Measurements from ENCODE around the gene ARHGEF11.
A peak's percentile ranks its signal among the peaks of the same experiment; 100 is the strongest.

ARHGEF11 gene

DNA sequence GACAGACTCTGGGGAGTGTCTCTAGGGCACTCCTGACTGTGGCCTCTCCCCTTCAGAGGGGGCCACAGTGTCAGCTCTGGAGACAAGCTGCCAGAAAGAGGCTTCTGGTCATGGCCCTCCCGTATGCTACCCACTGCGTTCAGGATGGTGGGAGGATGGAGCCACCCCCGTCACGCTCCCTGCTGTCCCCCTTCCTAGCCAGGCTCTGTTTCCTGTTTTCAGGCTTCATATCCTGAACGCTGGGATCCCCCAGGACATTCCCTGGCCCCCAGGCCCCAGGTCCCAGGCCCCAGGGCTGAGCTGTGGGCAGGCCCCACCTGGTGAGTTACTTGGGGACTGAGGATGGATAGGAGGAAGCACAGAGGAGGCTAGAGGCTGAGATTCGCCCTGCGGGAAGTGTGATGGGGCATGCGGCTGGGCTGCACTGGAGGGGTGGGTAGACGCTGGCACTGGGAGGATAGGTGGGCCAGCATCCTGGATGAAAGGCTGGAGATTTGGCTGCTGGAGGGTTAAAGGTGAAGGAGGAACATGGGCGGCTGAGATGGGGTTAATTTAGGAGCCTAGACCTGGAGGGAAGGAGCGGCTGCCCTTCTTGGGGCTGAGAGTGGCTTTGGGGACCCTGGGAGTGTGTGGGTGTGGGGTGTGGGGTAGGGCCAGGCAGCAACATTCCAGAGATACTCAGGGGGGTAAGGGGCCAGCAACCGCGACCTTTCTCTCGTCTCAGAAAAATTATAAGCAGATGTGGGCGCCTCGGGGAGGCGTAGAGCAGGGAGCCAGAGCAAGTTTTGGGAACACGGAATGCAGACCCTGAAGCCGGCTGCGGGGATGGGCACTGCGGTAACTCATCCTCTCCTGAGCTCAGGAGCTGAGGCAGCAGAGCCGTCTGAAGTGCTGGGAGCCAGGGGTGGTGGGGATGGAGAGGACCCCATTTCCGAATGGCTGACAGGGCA is 143.3 kb downstream of the ARHGEF11 start:
- Histone ChIP-seq H3K27me3 (ENCODE audit: insufficient read depth, low read length) (peaks cover 11% of the 10 kb centered on the region), H2AFZ (ENCODE audit: low read depth, low read length) (no peak overlapping the region), H3K4me1 (ENCODE audit: insufficient read depth, low read length) (peaks cover 7% of the 10 kb centered on the region), H3K4me3 (ENCODE audit: low read length) (no peak overlapping the region), H3K36me3 (ENCODE audit: insufficient read depth, low read length) (no peaks in the 10 kb centered on the region), H3K9me3 (ENCODE audit: low read length) (no peaks in the 10 kb centered on the region)

DNA sequence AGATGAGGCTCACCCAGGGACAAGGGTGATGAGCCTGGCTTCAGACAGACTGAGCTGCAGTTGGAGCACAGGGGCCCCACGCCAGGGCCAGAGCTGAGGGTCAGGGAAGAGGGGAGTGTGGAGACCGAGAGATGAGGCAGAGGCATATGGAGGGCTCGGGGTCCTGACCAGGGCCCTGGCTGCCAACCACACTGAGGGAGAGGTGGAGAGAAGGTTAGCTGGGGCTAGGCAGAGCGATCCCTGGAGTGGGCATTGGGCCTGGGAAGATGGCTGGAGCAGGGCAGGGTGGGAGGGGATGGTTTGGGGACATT is 144.0 kb downstream of the ARHGEF11 start:
- Histone ChIP-seq H3K9me3 (ENCODE audit: low read length) (no peaks in the 10 kb centered on the region), H2AFZ (ENCODE audit: low read depth, low read length) (no peak overlapping the region), H3K4me3 (ENCODE audit: low read length) (no peak overlapping the region), H3K36me3 (ENCODE audit: insufficient read depth, low read length) (no peaks in the 10 kb centered on the region), H3K27me3 (ENCODE audit: insufficient read depth, low read length) (peaks cover 11% of the 10 kb centered on the region), H3K4me1 (ENCODE audit: insufficient read depth, low read length) (peaks cover 7% of the 10 kb centered on the region)

DNA sequence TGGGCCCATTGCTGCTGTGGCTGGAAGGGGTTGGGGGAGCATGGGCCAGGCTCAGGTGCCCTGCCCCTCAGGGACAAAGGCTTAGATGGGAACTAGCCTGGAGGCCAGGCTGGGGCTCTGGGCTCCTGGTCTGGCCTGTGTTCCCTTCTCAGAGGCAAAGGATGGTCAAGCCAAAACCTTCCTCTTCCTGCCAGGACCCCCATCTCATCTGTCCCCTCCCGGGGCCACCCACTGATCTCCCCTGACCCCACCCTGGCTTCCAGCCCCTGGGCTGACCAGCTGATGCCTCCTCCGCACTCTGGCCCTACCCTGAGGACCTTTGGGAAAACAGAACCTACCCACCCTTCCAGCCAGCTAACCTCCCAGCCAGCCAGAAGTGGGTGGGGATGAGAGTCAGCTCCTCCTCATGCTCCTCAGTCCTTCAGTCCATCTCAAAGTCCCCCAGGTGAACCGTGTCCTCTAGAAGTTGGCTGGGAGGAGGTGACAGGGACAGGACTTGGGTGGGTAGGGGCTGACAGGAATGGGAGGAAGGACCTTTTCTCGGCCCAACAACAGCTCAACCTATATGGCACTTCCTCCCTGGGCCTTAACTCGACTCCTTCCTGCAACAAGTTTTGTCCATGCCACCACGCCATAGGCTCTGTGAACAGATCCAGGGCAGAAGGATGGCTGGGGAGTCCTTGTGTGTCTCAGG is 144.5 kb downstream of the ARHGEF11 start:
- no peaks in the 10 kb centered on the region for H3K36me3 ChIP-seq (ENCODE audit: insufficient read depth, low read length)
- peaks cover 15% of the 10 kb centered on the region for H3K27me3 ChIP-seq (ENCODE audit: insufficient read depth, low read length)
- H2AFZ ChIP-seq (ENCODE audit: low read depth, low read length): no peak overlapping the region
- peaks cover 7% of the 10 kb centered on the region for H3K4me1 ChIP-seq (ENCODE audit: insufficient read depth, low read length)
- H3K9me3 ChIP-seq (ENCODE audit: low read length): no peaks in the 10 kb centered on the region
- no peak overlapping the region for H3K4me3 ChIP-seq (ENCODE audit: low read length)

DNA sequence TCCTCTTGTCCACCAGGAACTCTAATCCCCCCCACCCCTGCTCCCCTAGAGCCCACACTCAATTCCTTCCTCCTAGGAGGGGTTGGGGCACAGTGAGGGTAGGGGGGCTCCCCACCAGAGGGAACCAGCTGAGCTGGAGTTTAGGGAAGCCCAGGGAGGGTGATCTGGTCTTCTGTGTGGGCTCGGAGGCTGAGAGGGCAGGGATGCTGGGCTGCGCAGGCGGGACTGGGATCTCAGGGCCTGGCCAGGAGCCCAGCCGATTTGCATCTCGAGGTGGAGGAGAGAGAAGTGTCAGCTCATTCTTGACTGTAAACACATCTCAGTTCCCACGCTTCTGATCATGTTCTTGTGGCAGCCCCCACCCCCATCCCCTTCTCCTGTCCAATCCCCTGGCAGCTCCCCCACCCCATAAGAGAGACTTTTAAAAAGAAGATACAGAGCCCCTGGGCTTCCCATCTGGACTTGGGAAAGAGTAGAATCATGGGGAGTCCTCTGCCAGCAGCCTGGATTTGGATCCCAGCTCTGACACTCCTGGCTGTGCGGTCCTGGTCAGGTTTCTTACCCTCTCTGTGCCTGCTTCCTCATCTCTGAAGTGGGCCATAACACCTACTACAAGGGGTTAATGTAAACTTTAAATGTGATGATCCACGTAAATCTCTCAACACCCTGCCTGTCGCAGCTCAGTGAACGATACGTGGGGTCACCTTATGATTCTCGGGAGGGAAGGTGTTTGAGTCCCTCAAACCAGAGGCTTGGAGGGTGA is 145.4 kb downstream of the ARHGEF11 start:
- peaks cover 7% of the 10 kb centered on the region for H3K4me1 ChIP-seq (ENCODE audit: insufficient read depth, low read length)
- H3K4me3 ChIP-seq (ENCODE audit: low read length): no peak overlapping the region
- H3K9me3 ChIP-seq (ENCODE audit: low read length): no peaks in the 10 kb centered on the region
- peaks cover 18% of the 10 kb centered on the region for H3K27me3 ChIP-seq (ENCODE audit: insufficient read depth, low read length)
- no peak overlapping the region for H2AFZ ChIP-seq (ENCODE audit: low read depth, low read length)
- no peaks in the 10 kb centered on the region for H3K36me3 ChIP-seq (ENCODE audit: insufficient read depth, low read length)

DNA sequence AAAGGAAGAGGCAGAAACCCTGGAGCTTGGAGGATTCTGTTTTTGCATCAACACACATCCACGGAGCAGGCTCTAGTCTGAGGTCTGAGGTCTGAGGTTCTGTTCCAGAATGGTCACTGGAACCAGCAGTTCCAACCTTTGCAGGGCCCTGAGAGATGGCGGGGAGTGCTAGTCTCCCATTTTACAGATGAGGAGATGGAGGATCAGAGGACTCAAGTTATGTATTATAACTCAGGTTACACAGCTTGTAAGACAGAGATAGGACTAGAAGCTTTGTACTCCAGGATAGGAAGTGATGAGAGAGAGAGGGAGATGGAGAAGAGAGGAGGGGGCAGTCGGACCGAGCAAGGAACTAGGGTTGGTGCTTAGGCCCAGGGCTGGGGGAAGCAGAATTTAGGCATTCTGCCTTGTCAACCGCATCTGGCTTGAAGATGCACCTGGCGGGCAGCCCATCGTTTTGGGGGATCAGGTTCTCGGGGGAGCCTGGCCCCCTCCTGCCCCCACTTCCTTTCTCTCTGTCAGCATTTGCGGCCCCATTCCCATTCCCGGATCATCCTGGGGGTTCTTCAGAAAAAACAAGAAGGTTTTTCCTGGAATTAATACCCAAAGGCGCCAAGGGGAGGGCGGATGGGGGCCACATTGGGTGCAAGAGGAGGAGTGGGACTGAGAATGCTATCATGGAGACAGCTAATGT is 146.4 kb downstream of the ARHGEF11 start:
- no peaks in the 10 kb centered on the region for H3K36me3 ChIP-seq (ENCODE audit: insufficient read depth, low read length)
- H3K4me1 ChIP-seq (ENCODE audit: insufficient read depth, low read length): peaks cover 7% of the 10 kb centered on the region
- peaks cover 28% of the 10 kb centered on the region for H3K27me3 ChIP-seq (ENCODE audit: insufficient read depth, low read length)
- H3K4me3 ChIP-seq (ENCODE audit: low read length): no peak overlapping the region
- no peak overlapping the region for H2AFZ ChIP-seq (ENCODE audit: low read depth, low read length)
- H3K9me3 ChIP-seq (ENCODE audit: low read length): no peaks in the 10 kb centered on the region

DNA sequence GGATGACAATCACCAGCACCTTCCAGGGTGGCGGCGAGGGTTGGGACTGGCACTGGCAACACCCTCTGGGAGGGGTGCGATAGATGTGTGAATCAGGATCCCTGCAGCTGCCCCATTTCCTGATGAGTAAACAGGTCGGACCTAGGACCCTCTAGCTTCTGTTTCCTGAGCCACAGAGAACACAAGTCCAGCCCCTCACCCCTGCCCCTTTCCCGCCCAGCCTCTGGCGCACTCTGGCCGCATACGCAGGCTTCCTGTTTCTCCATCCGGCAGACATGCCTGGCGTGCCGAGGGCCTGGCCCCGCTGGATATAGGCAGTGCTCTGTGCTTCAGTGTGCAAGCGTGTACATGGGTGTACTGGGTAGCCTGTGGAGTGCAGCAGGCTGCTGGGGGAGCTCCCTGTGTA is 147.4 kb downstream of the ARHGEF11 start:
- H3K27me3 ChIP-seq (ENCODE audit: insufficient read depth, low read length): peaks cover 31% of the 10 kb centered on the region
- H2AFZ ChIP-seq (ENCODE audit: low read depth, low read length): peak overlapping the region; percentile 79
- no peak overlapping the region for H3K4me3 ChIP-seq (ENCODE audit: low read length)
- H3K4me1 ChIP-seq (ENCODE audit: insufficient read depth, low read length): peaks cover 7% of the 10 kb centered on the region
- H3K9me3 ChIP-seq (ENCODE audit: low read length): no peaks in the 10 kb centered on the region
- H3K36me3 ChIP-seq (ENCODE audit: insufficient read depth, low read length): no peaks in the 10 kb centered on the region

DNA sequence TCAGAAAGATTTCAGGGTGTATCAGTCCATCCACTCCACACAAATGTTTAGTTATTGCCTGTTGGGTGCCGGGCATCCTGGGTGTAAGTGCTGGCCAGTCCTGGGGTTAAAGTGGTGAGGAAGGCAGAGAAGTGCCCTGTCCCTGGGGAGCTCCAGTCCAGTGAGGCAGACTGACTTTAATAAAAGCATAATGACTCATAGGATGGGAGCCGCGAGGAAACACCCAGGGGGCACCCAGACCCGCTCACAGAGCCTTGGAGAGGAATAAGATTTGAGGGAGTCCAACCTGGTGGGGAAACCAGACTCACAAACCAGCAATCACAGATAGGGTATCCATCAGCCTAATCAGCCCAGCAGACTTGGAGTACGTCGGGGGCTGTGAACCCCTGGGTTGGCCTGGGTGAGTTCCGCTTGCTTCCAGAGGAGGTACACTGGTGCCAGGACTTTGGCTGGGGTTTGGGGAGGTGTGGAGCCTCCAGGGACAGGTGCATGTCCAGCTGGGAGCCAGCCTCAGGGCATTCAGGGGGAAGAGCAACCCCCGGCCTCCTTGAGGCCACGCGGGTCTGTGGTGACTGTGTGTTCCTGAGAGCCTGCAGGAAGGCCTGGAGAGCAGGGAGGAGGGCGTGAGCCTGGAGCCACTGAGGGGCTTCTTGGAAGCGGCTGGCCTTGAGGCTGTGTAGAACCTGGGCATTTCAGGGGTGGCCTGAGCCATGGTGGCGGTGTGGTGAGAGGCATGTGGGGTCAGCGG is 148.3 kb downstream of the ARHGEF11 start:
- Histone ChIP-seq H3K9me3 (ENCODE audit: low read length) (no peaks in the 10 kb centered on the region), H2AFZ (ENCODE audit: low read depth, low read length) (no peak overlapping the region), H3K36me3 (ENCODE audit: insufficient read depth, low read length) (no peaks in the 10 kb centered on the region), H3K4me3 (ENCODE audit: low read length) (no peak overlapping the region), H3K4me1 (ENCODE audit: insufficient read depth, low read length) (peaks cover 7% of the 10 kb centered on the region), H3K27me3 (ENCODE audit: insufficient read depth, low read length) (peaks cover 34% of the 10 kb centered on the region)

DNA sequence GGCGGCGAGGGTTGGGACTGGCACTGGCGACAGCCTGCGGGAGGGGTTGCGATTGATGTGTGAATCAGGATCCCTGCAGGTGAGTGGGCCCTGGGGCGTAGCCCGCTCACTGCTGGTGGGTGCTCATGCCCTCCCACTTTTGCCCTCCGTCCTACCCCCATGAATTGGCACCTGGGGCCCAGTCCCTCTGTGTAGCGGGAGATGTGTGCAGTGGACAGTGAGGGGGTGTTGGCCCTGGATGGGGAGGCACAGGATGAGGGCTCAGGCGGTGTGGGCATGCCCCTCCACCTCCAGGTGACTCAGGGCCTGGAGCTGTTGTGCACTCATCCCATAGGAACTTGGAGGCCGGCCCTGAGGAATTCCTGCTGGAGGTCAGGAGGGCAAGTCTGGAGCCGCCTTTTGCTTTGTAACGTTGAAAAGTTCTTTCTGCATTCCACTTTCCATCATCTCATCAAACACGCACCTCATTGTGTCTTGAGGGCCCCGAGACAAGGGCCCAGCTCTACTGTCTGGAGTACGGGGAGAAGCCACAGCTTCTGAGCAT is 149.0 kb downstream of the ARHGEF11 start:
- peaks cover 7% of the 10 kb centered on the region for H3K4me1 ChIP-seq (ENCODE audit: insufficient read depth, low read length)
- H2AFZ ChIP-seq (ENCODE audit: low read depth, low read length): no peak overlapping the region
- no peaks in the 10 kb centered on the region for H3K9me3 ChIP-seq (ENCODE audit: low read length)
- H3K4me3 ChIP-seq (ENCODE audit: low read length): no peak overlapping the region
- H3K27me3 ChIP-seq (ENCODE audit: insufficient read depth, low read length): peaks cover 37% of the 10 kb centered on the region
- H3K36me3 ChIP-seq (ENCODE audit: insufficient read depth, low read length): no peaks in the 10 kb centered on the region

DNA sequence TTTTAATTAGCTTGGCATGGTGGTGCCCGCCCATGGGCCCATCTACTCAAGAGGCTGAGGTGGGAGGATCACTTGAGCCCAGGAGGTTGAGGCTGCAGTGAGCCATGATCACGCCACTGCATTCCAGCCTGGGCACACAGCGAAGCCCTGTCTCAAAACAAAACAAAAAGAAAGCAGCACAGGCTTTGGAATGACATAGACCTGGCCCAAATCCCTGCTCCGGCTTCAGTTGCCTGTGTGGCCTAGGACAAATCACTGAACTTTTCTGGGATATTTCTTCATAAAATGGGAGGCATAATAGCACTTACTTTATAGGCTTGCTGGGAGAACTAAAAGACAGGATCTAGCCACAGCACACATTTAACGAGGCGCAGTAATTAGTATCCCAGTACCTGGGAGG is 149.6 kb downstream of the ARHGEF11 start:
- Histone ChIP-seq H2AFZ (ENCODE audit: low read depth, low read length) (no peak overlapping the region), H3K9me3 (ENCODE audit: low read length) (no peaks in the 10 kb centered on the region), H3K27me3 (ENCODE audit: insufficient read depth, low read length) (peaks cover 35% of the 10 kb centered on the region), H3K4me1 (ENCODE audit: insufficient read depth, low read length) (peaks cover 7% of the 10 kb centered on the region), H3K4me3 (ENCODE audit: low read length) (no peak overlapping the region), H3K36me3 (ENCODE audit: insufficient read depth, low read length) (no peaks in the 10 kb centered on the region)

DNA sequence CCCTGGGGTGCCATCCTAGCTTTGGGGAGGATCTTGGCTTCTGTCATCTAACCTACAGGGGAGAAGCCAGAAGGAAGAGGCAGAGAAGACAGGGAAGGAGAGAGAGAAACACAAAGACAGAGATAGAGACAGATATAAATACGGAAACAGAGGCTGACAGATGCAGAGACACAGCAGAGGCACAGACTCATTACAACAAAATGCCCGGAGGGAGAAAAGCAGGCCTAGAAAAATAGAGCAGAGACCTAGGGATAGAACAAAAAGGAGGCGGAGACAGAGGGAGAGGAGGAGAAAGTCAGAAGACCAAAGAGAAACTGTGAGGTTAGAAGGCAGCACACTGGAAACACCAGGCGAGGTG is 150.1 kb downstream of the ARHGEF11 start:
- Histone ChIP-seq H3K4me1 (ENCODE audit: insufficient read depth, low read length) (peaks cover 7% of the 10 kb centered on the region), H3K9me3 (ENCODE audit: low read length) (no peaks in the 10 kb centered on the region), H2AFZ (ENCODE audit: low read depth, low read length) (no peak overlapping the region), H3K36me3 (ENCODE audit: insufficient read depth, low read length) (no peaks in the 10 kb centered on the region), H3K4me3 (ENCODE audit: low read length) (no peak overlapping the region), H3K27me3 (ENCODE audit: insufficient read depth, low read length) (peaks cover 35% of the 10 kb centered on the region)

DNA sequence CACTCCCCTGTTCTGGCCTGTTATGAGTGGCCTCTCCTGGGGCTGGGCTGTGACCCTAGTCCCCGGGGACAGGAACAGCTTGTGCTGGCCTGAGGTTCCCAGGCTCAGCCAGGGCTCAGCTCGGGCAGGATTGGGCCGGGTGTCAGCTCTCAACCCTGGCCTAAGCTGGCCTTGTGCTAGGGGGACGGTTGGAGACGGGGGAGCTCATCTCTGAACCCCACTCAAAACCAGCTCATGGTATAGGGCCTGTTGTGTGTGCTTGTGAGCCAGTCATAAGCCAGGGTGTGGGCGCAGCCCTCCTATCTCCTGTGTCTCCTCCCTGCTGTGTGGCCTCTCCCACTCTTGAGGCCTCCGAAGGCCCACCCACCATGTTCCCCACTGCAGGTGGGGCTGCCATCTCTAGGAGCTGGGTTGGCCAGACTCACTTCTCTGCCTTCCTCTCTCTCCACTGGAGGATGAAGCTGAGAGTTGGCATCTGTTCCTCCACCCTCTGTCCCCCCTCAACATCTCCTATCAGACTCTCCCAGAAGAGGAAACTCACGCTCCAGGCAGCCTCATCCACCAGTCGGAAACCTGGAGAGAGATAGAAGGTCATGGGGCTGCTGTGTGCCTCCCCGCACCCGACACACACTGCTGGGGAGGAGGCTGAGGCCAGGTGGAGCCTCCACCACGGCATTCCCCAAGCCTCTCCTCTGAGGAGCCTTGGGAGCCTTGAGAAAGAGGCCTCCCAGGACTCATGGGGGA is 150.7 kb downstream of the ARHGEF11 start:
- Histone ChIP-seq H2AFZ (ENCODE audit: low read depth, low read length) (no peak overlapping the region), H3K36me3 (ENCODE audit: insufficient read depth, low read length) (no peaks in the 10 kb centered on the region), H3K27me3 (ENCODE audit: insufficient read depth, low read length) (peaks cover 35% of the 10 kb centered on the region), H3K4me1 (ENCODE audit: insufficient read depth, low read length) (peaks cover 7% of the 10 kb centered on the region), H3K9me3 (ENCODE audit: low read length) (no peaks in the 10 kb centered on the region), H3K4me3 (ENCODE audit: low read length) (no peak overlapping the region)
